K562 (cell line): ENCODE measurements around the gene CCL4.

ENCODE experiments used
- AFF4 ChIP-seq: sonication (generic); formaldehyde crosslinking; IDR thresholded peaks from 2 replicates; pipeline ENCODE4 v1.8.0; 2023; ENCODE audit warnings: mild to moderate bottlenecking, missing genetic modification reagents
- CEBPB ChIP-seq: fragments of 450-650 bp; IDR thresholded peaks from 2 replicates; pipeline ENCODE4 v1.6.1; 2016; ENCODE audit warnings: missing genetic modification characterization, missing compliant biosample characterization
- FOXM1 ChIP-seq, 2 experiments: fragments of 450-650 bp in 1 of 2; sonication (generic) in 1 of 2; formaldehyde crosslinking in 1 of 2; IDR thresholded peaks; 2 replicates each; pipeline versions ENCODE4 v1.6.1 to v1.9.0; 2017 to 2022; ENCODE audit warnings: low read depth in 2 of 2, mild to moderate bottlenecking in 2 of 2, missing genetic modification reagents in 1 of 2, moderate library complexity in 1 of 2
- GABPA ChIP-seq: fragments of 200-800 bp; sonication (Bioruptor generic); conservative IDR thresholded peaks from 2 replicates; pipeline ENCODE4 v1.6.1; 2016; ENCODE audit warnings: low read depth, missing genetic modification characterization, missing compliant biosample characterization
- MAFF ChIP-seq: IDR thresholded peaks from 2 replicates; pipeline ENCODE4 v1.6.1; 2012; ENCODE audit warnings: low read length, improper control_type of control experiment
- NFATC3 ChIP-seq: fragments of 450-650 bp; IDR thresholded peaks from 2 replicates; pipeline ENCODE4 v1.6.1; 2017; ENCODE audit warnings: mild to moderate bottlenecking
- POLR2AphosphoS5 ChIP-seq: IDR thresholded peaks from 2 replicates; pipeline ENCODE4 v1.6.1; 2011; ENCODE audit warnings: mild to moderate bottlenecking, low read depth, low read length, moderate library complexity; ENCODE audit not compliant: control insufficient read depth, insufficient read depth
- STAG1 ChIP-seq: sonication (generic); formaldehyde crosslinking; IDR thresholded peaks from 2 replicates; pipeline ENCODE4 v1.5.0; 2020; ENCODE audit warnings: missing genetic modification reagents, borderline replicate concordance
- ZNF586 ChIP-seq: fragments of 450-650 bp; formaldehyde crosslinking; conservative IDR thresholded peaks from 2 replicates; pipeline ENCODE4 v1.4.0; 2020; ENCODE audit warnings: mild to moderate bottlenecking, moderate library complexity
- TF ChIP-seq, protein P1 (sequence below): sonication (generic); formaldehyde crosslinking; IDR thresholded peaks from 2 replicates; pipeline ENCODE4 v1.8.1; 2022; ENCODE audit warnings: missing genetic modification reagents
- TF ChIP-seq, protein P2 (sequence below), 3 experiments: IDR thresholded peaks in 2 of 3; conservative IDR thresholded peaks in 1 of 3; 2 replicates each; pipeline ENCODE4 v1.5.1; 2011 to 2012; ENCODE audit warnings: low read length in 3 of 3, mild to moderate bottlenecking in 3 of 3, control low read depth in 2 of 3, improper control_type of control experiment in 1 of 3, inconsistent platforms in 1 of 3, low read depth in 1 of 3, mixed read lengths in 1 of 3, moderate library complexity in 1 of 3; ENCODE audit not compliant: insufficient read depth in 2 of 3

- no peak for TF ChIP-seq FOXM1 (IDR thresholded peaks at IDR 0.05; ENCODE audit: low read depth)
- TF ChIP-seq FOXM1 (CRISPR knock-in tag; IDR thresholded peaks at IDR 0.05; ENCODE audit: low read depth), result no peak
- no peak for TF ChIP-seq MAFF
- no peak for TF ChIP-seq NFATC3
- no peak for TF ChIP-seq POLR2AphosphoS5
- no peak for TF ChIP-seq AFF4 (CRISPR knock-in tag)
- TF ChIP-seq, protein P1, sequence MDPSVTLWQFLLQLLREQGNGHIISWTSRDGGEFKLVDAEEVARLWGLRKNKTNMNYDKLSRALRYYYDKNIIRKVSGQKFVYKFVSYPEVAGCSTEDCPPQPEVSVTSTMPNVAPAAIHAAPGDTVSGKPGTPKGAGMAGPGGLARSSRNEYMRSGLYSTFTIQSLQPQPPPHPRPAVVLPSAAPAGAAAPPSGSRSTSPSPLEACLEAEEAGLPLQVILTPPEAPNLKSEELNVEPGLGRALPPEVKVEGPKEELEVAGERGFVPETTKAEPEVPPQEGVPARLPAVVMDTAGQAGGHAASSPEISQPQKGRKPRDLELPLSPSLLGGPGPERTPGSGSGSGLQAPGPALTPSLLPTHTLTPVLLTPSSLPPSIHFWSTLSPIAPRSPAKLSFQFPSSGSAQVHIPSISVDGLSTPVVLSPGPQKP, result no peak
- no peak for TF ChIP-seq GABPA (tag)
- no peak for TF ChIP-seq ZNF586 (CRISPR knock-in tag)
- TF ChIP-seq, protein P2, sequence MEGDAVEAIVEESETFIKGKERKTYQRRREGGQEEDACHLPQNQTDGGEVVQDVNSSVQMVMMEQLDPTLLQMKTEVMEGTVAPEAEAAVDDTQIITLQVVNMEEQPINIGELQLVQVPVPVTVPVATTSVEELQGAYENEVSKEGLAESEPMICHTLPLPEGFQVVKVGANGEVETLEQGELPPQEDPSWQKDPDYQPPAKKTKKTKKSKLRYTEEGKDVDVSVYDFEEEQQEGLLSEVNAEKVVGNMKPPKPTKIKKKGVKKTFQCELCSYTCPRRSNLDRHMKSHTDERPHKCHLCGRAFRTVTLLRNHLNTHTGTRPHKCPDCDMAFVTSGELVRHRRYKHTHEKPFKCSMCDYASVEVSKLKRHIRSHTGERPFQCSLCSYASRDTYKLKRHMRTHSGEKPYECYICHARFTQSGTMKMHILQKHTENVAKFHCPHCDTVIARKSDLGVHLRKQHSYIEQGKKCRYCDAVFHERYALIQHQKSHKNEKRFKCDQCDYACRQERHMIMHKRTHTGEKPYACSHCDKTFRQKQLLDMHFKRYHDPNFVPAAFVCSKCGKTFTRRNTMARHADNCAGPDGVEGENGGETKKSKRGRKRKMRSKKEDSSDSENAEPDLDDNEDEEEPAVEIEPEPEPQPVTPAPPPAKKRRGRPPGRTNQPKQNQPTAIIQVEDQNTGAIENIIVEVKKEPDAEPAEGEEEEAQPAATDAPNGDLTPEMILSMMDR (IDR thresholded peaks at IDR 0.05 in 2 of 3, conservative IDR thresholded peaks at IDR 0.05 in 1 of 3; ENCODE audit: insufficient read depth in 2 of 3, low read depth in 1 of 3, low read length in 3 of 3), result peak; percentile 93 to 97 (median 97)
- peak; percentile 11; the same call in 1 of the 2 replicates for TF ChIP-seq STAG1 (CRISPR knock-in tag)
- TF ChIP-seq CEBPB, result peak; percentile 57
Measured at GRCh38 chr17:36148559-36149295, 45.1 kb downstream of the CCL4 start.
